Inflammatory macrophage treated with lipopolysaccharide for 1 hour (primary cell): Measurements from ENCODE around the gene TWNK.

Source experiments
- DNase-seq, 2 donors: peaks; one replicate each; pipeline ENCODE4 v3.0.0-alpha.2; 2020 to 2022

TWNK gene

DNA sequence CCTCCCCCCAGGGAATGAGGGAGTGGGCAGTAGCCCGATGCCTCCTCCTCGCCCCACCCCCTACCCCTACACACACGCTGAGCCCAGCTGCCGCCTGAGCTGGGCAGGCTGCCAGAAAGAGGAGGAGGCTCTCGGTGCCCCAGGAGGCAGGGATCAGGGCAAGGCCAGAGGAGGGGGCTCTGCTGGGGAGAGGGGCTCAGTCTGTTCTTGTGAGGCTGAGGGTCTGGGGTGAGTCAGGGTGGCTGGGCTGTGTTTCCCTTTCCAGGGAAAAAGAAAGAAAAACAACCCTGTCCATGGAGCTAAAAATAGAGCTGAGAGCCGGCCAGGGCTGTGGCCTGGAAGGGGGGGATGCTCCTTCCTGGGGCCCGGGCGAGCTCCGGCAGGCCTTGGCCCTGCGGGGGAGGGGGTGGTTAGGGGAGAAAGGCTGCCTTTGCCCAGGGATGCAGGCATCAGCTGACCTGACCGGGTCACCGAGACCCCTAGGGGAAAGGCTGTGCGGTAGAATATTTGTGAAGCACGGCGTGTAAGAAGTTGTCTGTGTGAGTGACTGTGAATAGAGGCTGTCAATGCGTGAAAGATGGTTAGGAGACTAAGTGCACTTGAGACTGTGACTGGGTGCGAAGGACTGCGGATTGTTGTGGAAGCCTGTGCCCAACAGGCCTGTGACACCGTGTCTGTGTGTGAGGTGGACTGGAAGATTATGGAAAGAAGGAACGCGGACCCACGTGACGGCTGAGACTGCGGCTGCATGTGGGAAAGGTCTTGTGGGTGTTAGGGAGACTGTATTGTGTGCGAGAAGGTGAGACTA is 11.0 kb downstream of the TWNK start:
- DNase-seq = no peak

DNA sequence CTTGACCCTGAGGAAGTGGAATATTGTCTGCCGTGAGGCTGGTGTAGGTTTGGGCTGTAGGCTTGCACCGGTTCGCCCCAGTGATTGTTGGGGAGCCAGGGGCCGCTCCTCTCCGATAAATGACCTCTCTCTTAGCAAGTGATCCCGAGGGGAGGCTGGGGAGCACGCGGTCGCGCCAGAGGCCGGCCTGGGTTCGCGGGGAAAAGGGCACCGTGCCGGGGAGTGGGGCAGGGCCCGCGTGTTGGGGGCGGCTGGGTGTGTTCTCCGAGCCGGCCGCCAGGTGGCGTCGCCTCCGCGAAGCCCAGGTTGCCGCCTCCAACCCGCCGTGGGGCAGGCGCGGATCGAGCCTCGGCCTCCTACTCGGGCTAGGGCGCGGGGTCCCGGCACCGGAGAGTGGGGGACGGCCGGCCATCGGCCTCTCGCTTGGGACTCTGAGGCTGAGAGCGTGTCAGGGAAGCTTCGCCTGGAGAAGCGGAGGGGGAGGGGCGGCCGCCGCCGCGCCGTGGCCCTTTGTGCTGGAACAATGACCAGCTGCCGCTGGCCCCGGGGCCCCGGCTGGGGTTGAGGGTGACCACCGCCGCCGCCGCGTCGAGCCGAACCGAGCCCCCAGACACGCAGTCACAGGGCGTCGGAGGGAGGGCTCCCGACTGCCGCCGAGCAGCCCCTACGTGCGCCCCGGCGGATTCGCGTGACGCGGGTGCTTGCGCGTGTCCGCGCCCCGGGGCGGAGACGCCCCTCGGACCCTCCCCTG is 11.8 kb downstream of the TWNK start:
- peak; percentile 44 to 76 for DNase-seq

DNA sequence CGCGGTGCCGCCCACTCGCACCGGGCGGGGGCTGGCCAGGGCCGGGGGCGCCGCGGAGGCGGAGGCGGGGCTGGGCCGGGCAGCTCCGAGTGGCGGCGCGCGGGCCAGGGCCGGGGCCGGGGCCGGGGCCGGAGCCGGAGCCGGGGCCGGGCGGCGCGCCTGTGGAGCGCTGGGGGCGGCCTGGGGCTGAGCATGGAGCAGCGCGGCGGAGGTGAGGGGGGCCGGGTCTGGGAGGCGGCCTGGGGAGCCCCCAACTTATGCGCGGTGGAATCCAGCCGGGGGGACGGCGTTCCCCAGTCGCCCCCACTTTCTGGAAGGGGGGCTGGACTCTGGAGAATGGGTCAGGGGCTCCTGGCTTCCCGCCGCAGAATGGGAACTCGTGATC is 12.4 kb downstream of the TWNK start, which contains the start of gene LZTS2:
LZTS2 (plus strand) TSS at position 67 of the 385 bp plus-strand sequence. CDS start 2,731 bp downstream, outside the sequence.
- DNase-seq = no peak

DNA sequence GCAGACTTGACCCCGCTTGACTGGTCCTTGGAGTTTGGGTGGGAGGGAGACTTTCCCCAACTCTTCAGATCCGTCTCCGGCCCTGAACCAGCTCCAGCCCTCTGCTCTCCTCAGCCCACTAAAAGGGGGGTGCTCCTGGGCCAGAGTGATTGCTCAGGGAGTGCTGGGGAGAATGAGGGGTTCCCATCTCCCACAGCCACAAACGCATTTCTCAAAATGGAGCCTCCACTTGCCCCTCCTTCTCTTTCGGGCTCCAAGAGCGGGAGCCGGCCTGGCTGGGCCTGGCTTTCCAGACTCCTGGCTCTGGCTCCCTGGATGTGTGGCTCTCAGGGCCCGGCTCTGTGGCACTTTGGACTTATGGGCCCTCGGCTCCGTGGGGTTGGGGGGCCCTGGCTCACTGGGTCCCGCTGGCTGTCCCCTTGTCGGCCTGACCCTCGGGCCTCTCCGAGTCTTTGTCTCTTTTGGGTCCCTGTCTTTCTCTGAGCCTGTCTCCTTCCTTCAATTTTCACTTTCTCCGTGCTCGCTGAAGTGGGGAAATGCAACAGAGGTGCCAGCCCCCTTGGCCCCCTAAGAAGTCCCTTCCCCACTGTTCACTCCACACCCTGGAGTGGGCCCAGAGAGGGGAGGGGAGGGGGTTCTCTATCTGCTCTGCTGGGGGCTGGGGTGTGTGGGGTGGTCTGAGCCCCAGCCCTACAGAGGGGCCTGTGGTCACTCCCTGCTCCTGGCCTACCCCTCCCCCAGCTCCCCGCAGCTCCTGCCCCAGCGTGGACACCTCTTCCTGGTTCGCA is 13.0 kb downstream of the TWNK start:
- DNase-seq = no peak

DNA sequence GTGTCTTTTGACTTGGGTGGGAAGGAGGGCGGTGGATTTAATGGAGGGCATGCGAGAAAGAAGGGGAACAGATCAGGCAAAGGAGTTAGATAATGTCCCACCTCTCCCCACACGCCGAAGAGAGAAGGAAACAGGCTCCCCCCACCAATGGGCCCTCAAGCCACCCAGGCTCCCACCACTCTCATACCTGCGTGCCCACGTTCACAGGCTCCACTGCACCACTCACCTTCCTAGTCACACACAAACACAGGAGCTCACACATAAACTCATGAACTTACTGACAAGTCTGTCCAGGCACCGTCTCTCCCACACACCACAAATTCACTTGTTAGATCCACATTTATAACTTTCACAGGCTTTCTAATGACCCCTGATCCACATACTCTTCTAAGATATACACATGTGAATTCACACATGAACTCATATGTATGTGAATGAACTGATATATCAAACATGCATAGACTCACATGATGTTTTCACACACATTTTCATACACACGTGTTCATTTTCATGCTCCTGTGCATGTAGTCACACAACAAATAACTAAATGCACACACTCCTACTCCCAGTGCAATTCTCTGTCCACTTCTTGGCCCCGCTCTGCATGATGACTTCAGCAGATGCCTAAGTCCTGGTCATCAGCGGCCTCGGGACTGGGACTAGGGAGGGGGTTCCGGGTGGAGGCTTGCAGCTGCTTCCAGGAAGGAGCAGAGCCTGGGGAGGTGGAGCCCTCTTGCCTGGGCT is 13.7 kb downstream of the TWNK start:
- DNase-seq = no peak

DNA sequence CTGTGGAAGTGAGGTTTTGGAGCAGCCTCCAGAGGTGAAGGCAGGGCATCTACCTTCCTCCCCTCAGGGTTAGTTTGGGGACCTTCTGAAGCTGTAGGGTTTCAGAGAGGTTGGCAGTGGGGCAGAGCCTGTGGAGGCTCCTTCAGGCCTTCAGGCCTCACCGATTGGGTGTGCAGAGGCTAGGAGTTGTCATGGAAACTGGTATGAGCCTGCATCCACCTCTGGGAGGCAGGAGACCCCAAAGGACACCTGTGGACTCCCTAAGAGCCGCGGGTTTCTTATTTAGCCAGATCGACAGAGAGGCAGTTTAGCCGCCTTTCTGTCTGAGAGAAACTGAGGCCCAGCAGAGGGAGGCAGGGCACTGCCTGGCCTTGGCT is 14.3 kb downstream of the TWNK start:
- DNase-seq = no peak

DNA sequence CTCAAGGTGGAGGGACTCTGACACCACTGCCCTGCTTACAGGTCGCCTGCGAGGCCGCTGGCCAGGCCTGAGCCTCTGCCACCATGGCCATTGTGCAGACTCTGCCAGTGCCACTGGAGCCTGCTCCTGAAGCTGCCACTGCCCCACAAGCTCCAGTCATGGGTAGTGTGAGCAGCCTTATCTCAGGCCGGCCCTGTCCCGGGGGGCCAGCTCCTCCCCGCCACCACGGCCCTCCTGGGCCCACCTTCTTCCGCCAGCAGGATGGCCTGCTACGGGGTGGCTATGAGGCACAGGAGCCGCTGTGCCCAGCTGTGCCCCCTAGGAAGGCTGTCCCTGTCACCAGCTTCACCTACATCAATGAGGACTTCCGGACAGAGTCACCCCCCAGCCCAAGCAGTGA is 15.1 kb downstream of the TWNK start:
- no peak for DNase-seq

DNA sequence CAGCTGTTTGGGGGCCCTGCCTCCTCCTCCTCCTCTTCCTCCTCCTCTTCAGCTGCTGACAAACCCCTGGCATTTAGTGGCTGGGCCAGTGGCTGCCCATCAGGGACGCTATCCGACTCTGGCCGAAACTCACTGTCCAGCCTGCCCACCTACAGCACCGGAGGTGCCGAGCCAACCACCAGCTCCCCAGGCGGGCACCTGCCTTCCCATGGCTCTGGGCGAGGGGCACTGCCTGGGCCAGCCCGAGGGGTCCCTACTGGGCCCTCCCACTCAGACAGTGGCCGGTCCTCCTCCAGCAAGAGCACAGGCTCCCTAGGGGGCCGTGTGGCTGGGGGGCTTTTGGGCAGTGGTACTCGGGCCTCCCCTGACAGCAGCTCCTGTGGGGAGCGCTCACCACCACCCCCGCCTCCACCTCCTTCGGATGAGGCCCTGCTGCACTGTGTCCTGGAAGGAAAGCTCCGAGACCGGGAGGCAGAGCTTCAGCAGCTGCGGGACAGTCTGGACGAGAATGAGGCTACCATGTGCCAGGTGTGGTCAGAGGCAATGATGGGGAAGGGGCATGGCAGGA is 16.4 kb downstream of the TWNK start:
- no peak for DNase-seq

DNA sequence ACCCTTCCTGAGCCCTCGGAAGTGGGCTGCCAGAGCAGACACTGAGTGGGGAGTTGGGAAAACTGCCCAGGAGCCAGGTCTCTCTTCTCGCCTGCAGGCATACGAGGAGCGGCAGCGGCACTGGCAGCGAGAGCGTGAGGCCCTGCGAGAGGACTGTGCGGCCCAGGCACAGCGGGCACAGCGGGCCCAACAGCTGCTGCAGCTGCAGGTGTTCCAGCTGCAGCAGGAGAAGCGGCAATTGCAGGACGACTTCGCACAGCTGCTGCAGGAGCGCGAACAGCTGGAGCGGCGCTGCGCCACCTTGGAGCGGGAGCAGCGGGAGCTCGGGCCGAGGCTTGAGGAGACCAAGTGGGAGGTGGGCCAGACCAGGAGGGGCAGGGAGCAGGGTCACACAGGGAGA is 18.0 kb downstream of the TWNK start:
- DNase-seq = no peak

DNA sequence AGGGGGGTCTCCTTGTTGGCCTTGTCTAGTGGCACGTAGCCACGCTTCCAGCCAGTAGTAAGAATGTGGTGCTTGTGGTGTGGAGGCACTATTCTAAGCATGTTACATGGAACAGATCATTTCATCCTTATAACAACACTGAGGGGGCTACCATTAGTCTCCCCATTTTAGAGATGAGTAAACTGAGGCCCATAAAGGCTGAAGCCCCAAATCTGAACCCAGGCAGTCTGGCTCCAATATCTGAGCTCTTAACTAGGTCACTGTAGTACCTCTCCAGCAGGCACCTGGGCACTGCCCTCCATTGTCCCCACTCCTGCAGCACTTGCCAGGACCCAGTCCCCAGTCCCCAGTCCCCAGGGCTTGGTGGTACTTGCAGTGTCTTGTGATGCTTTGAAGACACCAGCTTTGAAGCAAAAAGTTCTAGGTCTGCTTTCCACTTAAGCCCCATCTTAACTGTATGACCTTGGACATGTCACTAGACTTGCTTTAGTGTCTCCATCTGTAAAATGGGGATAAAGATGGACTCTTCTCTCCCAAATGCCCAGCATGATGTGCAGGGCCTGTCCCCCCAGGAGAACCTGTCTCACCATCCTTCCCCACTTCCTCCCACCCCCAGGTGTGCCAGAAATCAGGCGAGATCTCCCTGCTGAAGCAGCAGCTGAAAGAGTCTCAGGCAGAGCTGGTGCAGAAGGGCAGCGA is 18.7 kb downstream of the TWNK start:
- DNase-seq = no peak

DNA sequence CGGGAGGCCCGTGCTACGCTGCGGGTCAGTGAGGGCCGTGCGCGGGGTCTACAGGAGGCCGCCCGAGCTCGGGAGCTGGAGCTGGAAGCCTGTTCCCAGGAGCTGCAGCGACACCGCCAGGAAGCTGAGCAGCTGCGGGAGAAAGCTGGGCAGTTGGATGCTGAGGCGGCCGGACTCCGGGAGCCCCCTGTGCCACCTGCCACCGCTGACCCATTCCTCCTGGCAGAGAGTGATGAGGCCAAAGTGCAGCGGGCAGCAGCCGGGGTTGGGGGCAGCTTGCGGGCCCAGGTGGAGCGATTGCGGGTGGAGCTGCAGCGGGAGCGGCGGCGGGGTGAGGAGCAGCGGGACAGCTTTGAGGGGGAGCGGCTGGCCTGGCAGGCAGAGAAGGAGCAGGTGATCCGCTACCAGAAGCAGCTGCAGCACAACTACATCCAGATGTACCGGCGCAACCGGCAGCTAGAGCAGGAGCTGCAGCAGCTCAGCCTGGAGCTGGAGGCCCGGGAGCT is 19.3 kb downstream of the TWNK start:
- DNase-seq = no peak

DNA sequence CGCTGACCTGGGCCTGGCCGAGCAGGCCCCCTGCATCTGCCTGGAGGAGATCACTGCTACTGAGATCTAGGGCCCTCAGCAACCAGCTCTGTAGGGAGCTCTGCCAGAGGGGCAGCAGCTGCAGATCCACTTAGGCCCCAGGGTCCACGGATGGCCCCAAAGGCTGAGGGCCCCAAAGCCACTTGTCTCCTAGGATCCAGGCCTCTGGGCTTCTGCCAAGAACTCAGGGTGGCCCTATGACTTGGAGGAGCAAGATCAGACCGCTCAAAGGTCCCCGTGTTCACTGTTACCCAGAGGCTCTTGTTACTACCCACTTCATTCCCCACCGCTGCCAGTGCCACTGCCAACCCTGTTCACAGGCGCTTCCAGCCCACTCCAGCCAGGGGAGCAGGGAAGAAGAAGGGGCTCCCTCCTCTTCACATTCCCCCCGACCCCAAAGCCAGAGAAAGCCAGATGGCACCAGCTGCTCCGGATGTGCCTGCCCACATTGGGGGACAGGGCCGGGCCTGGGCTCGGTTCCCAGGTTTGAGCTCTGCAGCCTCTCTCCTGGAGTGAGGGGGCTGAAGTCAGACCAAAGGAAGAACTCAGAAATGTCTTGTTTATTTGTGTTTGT is 19.9 kb downstream of the TWNK start:
- DNase-seq = no peak

DNA sequence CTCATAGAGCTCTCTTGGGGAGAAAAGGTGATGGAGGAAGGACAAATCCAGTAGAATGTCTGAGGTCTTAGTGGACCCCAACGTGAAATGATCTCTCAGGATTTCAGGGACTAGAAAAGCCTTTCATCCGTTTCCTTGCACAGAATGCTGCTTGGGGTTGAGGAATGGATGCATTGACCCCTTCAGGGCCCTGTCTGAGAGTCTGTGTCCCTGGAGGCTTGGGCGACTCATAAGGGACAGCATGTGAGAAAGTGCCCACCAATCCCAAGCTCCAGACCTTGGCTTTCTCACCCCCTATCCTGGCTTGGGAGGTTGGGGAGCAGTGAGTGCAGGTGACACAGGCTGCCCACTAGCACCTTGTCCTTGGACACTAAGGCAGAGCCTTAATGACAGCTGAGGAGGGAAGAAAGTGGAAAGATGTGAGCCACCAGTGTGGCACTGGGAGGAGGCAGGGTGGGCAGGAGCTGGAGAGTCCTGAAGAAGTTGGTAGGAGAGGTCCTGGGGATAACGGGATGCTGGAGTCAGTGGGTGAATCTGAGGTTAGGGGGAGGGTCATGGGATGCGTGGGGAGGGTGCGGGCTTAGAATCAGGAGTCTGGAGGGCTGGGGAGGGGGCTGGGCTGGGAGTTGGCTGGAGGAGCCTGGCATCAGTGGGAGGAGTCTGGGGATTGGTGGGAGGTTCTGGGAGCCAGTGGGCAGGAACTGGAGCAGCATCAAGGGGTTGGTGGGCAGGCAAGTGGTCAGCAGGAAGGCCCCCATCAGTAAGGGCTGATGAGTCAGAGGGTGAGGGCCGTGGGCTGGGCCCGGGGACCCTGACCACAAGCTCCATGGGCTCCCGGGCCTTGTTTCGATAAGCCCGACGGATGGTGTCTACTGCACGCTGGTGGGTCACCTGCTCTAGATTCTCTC is 20.8 kb downstream of the TWNK start:
- DNase-seq = no peak

DNA sequence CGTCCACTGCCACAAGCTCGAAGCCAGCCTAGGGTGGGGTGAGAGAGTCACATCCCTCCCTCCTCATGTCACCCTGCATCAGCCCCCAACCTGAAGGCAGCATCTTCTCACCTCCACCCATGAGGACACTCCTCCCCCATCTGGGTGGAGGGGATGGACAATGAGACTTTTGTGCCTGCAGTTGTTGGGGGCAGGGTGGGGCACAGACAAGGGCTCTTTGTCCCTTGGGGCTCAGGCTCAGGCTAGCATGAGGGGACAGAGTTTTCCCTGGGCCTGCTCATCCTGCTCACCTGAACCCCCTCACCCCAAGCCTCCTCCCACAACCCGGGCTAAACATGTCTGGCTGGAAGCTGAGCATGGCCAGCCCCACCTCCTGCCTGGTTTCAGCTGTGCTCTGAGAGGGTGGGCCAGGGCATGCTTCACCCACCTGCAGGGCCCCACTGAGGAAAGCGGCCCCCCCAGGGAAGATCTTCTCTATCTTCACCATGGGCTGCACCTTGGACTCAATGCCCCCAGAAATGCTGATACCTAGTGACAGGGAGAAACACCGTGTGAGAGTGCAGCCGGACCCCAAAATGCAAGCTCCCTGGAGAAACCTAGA is 21.6 kb downstream of the TWNK start:
- DNase-seq = no peak

DNA sequence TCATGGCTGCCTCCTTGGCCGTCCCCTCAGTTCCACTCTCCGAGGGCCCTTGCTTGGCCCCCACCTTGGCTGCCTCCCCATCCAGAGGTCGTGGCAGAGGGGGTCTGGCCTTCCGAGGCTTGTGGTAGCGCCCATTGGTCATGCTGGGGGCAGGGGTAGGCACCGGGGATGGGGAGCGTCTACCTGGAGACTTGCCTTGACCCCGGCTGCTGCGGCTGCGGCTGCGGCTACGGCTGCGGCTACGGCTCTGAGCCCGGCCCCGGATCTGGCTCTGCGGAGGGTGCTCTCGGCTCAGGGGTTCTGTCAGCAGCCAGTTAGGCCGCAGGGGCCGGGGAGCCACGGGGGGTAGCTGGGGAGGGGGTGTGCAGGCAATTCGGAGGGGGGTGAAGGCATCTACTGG is 23.0 kb downstream of the TWNK start:
- DNase-seq = no peak

DNA sequence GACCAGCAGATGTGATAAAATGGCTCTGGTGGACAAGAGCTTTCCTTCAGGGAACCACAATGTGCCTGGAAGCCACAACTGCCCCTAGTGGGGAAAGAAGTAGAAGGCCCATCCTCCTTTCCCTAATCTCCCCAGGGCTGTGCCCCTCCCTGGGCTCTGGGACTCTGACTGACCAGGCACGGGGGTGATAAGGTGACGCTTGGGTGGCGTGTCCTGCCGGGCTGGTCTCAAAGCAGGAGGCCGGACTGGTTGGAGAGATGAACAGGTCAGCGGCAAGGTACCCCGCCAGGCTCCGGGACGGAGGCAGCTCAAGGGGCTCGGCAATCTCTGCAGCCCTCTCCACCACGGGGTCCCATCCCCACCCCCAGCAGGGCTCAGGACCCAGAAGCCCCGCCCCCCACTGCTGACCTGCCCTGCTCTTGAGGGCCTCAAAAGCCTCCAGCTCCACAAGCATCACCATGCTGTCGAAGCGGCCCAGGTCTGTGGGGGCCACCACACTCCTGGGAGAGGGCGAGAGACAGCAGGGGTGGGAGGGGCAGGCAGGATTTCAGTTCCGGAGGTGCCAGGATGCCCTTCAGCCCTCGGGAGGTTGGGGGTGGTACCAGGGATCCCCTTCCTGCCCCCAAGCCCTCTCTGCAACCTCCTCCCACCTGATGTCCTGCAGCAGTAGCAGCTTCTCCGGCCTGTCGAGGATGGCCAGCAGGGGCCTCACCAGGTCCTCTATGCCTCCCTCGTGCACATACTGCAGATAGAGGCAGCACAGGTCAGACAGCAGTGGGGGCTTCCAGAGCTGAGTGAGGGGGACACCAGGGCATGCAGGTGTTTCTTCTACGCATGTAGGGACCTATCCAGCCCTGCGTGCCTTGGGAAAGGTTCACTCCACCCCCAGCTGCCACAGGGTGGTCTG is 24.4 kb downstream of the TWNK start:
- no peak for DNase-seq

DNA sequence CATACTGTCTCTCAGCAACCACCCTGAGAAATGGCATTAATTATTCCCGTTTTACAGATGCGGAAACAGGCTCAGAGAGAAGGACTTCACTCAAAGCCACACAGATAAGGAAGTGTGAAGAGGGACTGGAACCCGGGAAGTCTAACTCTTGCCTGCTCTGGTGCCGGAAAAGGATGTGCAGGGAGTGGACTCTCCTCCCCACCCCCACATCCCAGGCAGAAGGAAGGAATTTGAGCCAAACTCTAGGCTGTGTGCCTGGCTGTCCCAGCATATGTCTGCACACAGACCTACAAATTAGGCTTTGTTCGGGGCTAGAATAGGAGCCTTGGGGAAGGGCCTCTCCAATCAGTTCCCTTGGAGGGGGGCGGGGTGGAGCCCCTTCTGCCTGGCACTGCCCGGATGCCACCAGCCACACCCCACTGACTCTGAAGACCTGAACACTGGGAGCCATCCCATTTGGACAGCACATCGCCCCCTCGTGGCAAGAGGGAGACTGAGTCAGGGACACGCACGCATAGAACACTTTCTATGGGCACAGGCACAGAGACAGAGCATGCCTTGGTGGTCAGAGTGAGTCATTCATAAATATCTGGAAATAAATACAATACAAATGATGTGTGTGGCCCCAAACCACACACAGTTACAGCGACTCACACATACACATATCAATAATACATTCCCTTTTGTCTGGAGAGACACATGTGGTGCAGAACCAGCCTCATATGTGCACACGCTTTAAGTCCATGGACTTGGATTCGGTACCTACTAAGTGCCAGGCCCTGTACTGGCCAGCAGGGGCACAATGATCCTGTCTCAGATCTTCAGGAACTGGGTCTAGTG is 25.4 kb downstream of the TWNK start:
- DNase-seq = peak; percentile 79 to 81
